Vagina (tissue), 2 donors: ENCODE data around the gene PAQR4. TPM values are rescaled to one million over a fixed set of nuclear protein-coding genes. Genes with fewer than 3 reads are reported as not detected.

Source experiments
- DNase-seq, 2 donors: peaks; one replicate each; pipeline ENCODE4 v3.0.0-alpha.2; 2017; ENCODE audit errors: extremely low spot score in 2 of 2
- H3K27ac ChIP-seq: fragments of 200-600 bp; sonication (generic); one replicate; pipeline ENCODE4 v1.5.1; 2019
- H3K27me3 ChIP-seq: fragments of 200-600 bp; sonication (generic); one replicate; pipeline ENCODE4 v1.5.1; 2019
- H3K36me3 ChIP-seq, 2 donors: fragments of 200-600 bp; sonication (generic); one replicate each; pipeline ENCODE4 v1.5.1; 2017 to 2019
- H3K4me1 ChIP-seq: fragments of 200-600 bp; sonication (generic); one replicate; pipeline ENCODE4 v1.5.1; 2019
- H3K4me3 ChIP-seq, 2 donors: fragments of 200-600 bp; sonication (generic); 1 replicate in 1 of 2; 2 replicates in 1 of 2; pipeline ENCODE4 v1.5.1; 2016 to 2019
- H3K9me3 ChIP-seq: fragments of 200-600 bp; sonication (generic); one replicate; pipeline ENCODE4 v1.5.1; 2019
- CTCF ChIP-seq, 3 experiments: fragments of 450-650 bp in 2 of 3; fragments of 200-600 bp in 1 of 3; sonication (generic) in 1 of 3; IDR thresholded peaks; one replicate each; pipeline ENCODE4 v1.5.1; 2017 to 2019; ENCODE audit warnings: antibody characterized with exemption in 3 of 3, mild to moderate bottlenecking in 2 of 3, moderate library complexity in 2 of 3
- POLR2A ChIP-seq, 2 donors: fragments of 450-650 bp; IDR thresholded peaks; one replicate each; pipeline ENCODE4 v1.6.1; 2017; ENCODE audit warnings: antibody characterized with exemption in 2 of 2, mild to moderate bottlenecking in 2 of 2, moderate library complexity in 2 of 2
- POLR2AphosphoS5 ChIP-seq, 2 donors: sonication (generic); formaldehyde crosslinking; IDR thresholded peaks; one replicate each; pipeline ENCODE4 v1.9.0; 2017; ENCODE audit warnings: antibody characterized with exemption in 2 of 2, mild to moderate bottlenecking in 2 of 2, low read depth in 1 of 2; ENCODE audit not compliant: insufficient read depth in 1 of 2
- intact Hi-C: fragments of 100-400 bp; cut with DNase I; formaldehyde crosslinking; loops from one replicate; pipeline ENCODE4 v1.15.1; 2023
- total RNA-seq: library from RNA; depleted of rRNA; stranded (reverse); fragments of >200 nt; gene quantifications from one replicate; pipeline ENCODE4 v1.2.3, GENCODE V29; 2016

PAQR4 gene
- total RNA-seq, 1 donor from 2014 or later: 2.7 TPM

DNA sequence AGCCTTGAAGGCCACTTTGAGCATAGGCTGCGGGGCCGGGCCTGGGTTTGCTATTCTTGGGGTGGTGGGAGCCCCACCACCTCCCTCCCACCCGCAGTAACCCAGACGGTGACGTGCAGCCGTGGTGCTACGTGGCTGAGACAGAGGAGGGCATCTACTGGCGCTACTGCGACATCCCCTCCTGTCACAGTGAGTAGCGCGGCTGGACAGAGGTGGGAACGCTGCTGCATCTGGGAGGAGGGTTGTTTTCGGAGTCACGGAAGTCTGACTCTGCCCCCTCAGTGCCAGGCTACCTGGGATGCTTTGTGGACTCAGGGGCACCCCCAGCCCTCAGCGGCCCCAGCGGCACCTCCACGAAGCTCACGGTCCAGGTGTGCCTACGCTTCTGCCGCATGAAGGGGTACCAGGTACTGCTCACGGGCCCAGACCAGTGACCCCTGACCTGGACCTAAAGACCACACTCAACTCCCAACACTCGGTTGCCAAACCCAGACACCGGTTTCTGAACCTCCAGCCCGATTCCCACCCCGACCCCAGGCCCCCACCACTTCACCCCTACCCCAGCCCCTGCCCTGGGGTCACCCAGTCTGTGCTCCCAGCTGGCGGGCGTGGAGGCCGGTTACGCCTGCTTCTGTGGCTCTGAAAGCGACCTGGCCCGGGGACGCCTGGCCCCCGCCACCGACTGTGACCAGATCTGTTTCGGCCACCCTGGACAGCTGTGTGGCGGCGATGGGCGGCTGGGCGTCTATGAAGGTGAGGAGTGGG is 2.9 kb upstream of the PAQR4 start:
- intact Hi-C loops: no loop called here
- Histone ChIP-seq H3K9me3 (no peaks in the 10 kb centered on the region), H3K27ac (no peak overlapping the region), H3K4me1 (peaks cover 64% of the 10 kb centered on the region), H3K4me3 (peak overlapping the region in 1 of 2 donors; percentile 24), H3K27me3 (peaks cover 12% of the 10 kb centered on the region), H3K36me3 (no peaks in the 10 kb centered on the region)
- DNase-seq: no peak
- TF ChIP-seq CTCF (IDR thresholded peaks at IDR 0.05) (no peak), POLR2A (IDR thresholded peaks at IDR 0.05) (no peak), POLR2AphosphoS5 (IDR thresholded peaks at IDR 0.05; ENCODE audit: insufficient read depth in 1 of 2, low read depth in 1 of 2) (no peak)

DNA sequence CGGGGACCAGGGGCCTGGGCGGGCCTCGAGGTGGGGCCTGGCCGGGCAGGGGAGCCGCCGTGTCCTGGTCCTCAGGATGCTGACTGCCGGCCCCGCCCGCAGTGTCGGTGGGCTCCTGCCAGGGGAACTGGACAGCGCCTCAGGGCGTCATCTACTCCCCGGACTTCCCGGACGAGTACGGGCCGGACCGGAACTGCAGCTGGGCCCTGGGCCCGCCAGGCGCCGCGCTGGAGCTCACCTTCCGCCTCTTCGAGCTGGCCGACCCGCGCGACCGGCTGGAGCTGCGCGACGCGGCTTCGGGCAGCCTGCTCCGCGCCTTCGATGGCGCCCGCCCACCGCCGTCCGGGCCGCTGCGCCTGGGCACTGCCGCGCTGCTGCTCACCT is 2.3 kb upstream of the PAQR4 start:
- Histone ChIP-seq H3K4me1 (peaks cover 64% of the 10 kb centered on the region), H3K4me3 (peak overlapping the region in 1 of 2 donors; percentile 24), H3K27me3 (peaks cover 12% of the 10 kb centered on the region), H3K9me3 (no peaks in the 10 kb centered on the region), H3K36me3 (no peaks in the 10 kb centered on the region), H3K27ac (no peak overlapping the region)
- intact Hi-C loops: no loop called here
- DNase-seq: no peak
- no peak for TF ChIP-seq POLR2A (IDR thresholded peaks at IDR 0.05)
- TF ChIP-seq CTCF (IDR thresholded peaks at IDR 0.05): no peak
- no peak for TF ChIP-seq POLR2AphosphoS5 (IDR thresholded peaks at IDR 0.05; ENCODE audit: insufficient read depth in 1 of 2, low read depth in 1 of 2)

GRCh38 chr16:2967211-2967631 is 1.9 kb upstream of the PAQR4 start:
- H3K9me3 ChIP-seq: no peaks in the 10 kb centered on the region
- TF ChIP-seq CTCF (IDR thresholded peaks at IDR 0.05) (no peak), POLR2AphosphoS5 (IDR thresholded peaks at IDR 0.05; ENCODE audit: insufficient read depth in 1 of 2, low read depth in 1 of 2) (no peak), POLR2A (IDR thresholded peaks at IDR 0.05) (no peak)
- H3K27me3 ChIP-seq: peaks cover 12% of the 10 kb centered on the region
- DNase-seq: no peak
- H3K27ac ChIP-seq: no peak overlapping the region
- peaks cover 64% of the 10 kb centered on the region for H3K4me1 ChIP-seq
- H3K4me3 ChIP-seq: peak overlapping the region in 1 of 2 donors; percentile 24
- intact Hi-C loops: no loop called here
- no peaks in the 10 kb centered on the region for H3K36me3 ChIP-seq

GRCh38 chr16:2967721-2968161 is 1.4 kb upstream of the PAQR4 start:
- H3K9me3 ChIP-seq: no peaks in the 10 kb centered on the region
- no peaks in the 10 kb centered on the region for H3K36me3 ChIP-seq
- H3K4me1 ChIP-seq: peaks cover 62% of the 10 kb centered on the region
- TF ChIP-seq CTCF (IDR thresholded peaks at IDR 0.05) (no peak), POLR2A (IDR thresholded peaks at IDR 0.05) (no peak), POLR2AphosphoS5 (IDR thresholded peaks at IDR 0.05; ENCODE audit: insufficient read depth in 1 of 2, low read depth in 1 of 2) (no peak)
- DNase-seq: no peak
- H3K27me3 ChIP-seq: peaks cover 12% of the 10 kb centered on the region
- intact Hi-C loops: no loop called here
- H3K27ac ChIP-seq: no peak overlapping the region
- no peak overlapping the region for H3K4me3 ChIP-seq

- no peak for DNase-seq
- H3K4me3 ChIP-seq: peak overlapping the region; percentile 56 to 67
- H3K27me3 ChIP-seq: peaks cover 12% of the 10 kb centered on the region
- H3K36me3 ChIP-seq: no peaks in the 10 kb centered on the region
- intact Hi-C loops: no loop called here
- no peak overlapping the region for H3K27ac ChIP-seq
- no peaks in the 10 kb centered on the region for H3K9me3 ChIP-seq
- peaks cover 56% of the 10 kb centered on the region for H3K4me1 ChIP-seq
- TF ChIP-seq POLR2AphosphoS5 (IDR thresholded peaks at IDR 0.05; ENCODE audit: insufficient read depth in 1 of 2, low read depth in 1 of 2) (no peak), CTCF (IDR thresholded peaks at IDR 0.05) (no peak), POLR2A (IDR thresholded peaks at IDR 0.05) (no peak)
These were observed 795 bp upstream of the PAQR4 start for GRCh38 chr16:2968368-2968737.
